ENCODE data around the gene CACNG1. TPM values are rescaled to one million over a fixed set of nuclear protein-coding genes. Genes with fewer than 3 reads are reported as not detected.

The CACNG1 gene
- total and polyA plus RNA-seq, 8 donors: not detected

- Histone ChIP-seq H3K36me3 (no peaks in the 10 kb centered on the region), H3K4me1 (no peaks in the 10 kb centered on the region), H3K4me3 (no peak overlapping the region), H3K9me3 (no peaks in the 10 kb centered on the region), H3K27ac (no peak overlapping the region), H3K27me3 (no peaks in the 10 kb centered on the region)
- intact Hi-C loops (cut with DNase I; ENCODE audit: low total_unique reads): no loop called here
- DNase-seq: no peak
- WGBS, 5 donors: 77 to 89% (median 81%) methylated on average over 18 of the region's 18 CpGs
- TF ChIP-seq POLR2A (IDR thresholded peaks at IDR 0.05) (no peak), CTCF (IDR thresholded peaks at IDR 0.05) (no peak), POLR2AphosphoS5 (IDR thresholded peaks at IDR 0.05) (no peak), EP300 (IDR thresholded peaks at IDR 0.05) (no peak)
Measured at GRCh38 chr17:67056746-67057490, 12.6 kb downstream of the CACNG1 start.

- TF ChIP-seq EP300 (IDR thresholded peaks at IDR 0.05) (no peak), CTCF (IDR thresholded peaks at IDR 0.05) (no peak), POLR2A (IDR thresholded peaks at IDR 0.05) (no peak), POLR2AphosphoS5 (IDR thresholded peaks at IDR 0.05) (no peak)
- intact Hi-C loops (cut with DNase I; ENCODE audit: low total_unique reads): no loop called here
- Histone ChIP-seq H3K27ac (no peak overlapping the region), H3K27me3 (no peaks in the 10 kb centered on the region), H3K36me3 (no peaks in the 10 kb centered on the region), H3K4me1 (no peaks in the 10 kb centered on the region), H3K9me3 (no peaks in the 10 kb centered on the region), H3K4me3 (no peak overlapping the region)
- DNase-seq: no peak
- WGBS, 5 donors: 92 to 98% (median 97%) methylated on average over 8 of the region's 8 CpGs
Measured at GRCh38 chr17:67058036-67058435, 13.7 kb downstream of the CACNG1 start.

GRCh38 chr17:67059372-67059771 is 15.0 kb downstream of the CACNG1 start:
- no peaks in the 10 kb centered on the region for H3K4me1 ChIP-seq
- H3K27ac ChIP-seq: no peak overlapping the region
- DNase-seq: no peak
- H3K4me3 ChIP-seq: no peak overlapping the region
- no peaks in the 10 kb centered on the region for H3K36me3 ChIP-seq
- intact Hi-C loops (cut with DNase I; ENCODE audit: low total_unique reads): no loop called here
- TF ChIP-seq CTCF (IDR thresholded peaks at IDR 0.05) (no peak), EP300 (IDR thresholded peaks at IDR 0.05) (no peak), POLR2A (IDR thresholded peaks at IDR 0.05) (no peak), POLR2AphosphoS5 (IDR thresholded peaks at IDR 0.05) (no peak)
- H3K27me3 ChIP-seq: no peaks in the 10 kb centered on the region
- 66 to 80% (median 74%) methylated on average over 6 of the region's 6 CpGs for WGBS, 5 donors
- no peaks in the 10 kb centered on the region for H3K9me3 ChIP-seq

- intact Hi-C loops (cut with DNase I; ENCODE audit: low total_unique reads): no loop called here
- Histone ChIP-seq H3K36me3 (no peaks in the 10 kb centered on the region), H3K27me3 (no peaks in the 10 kb centered on the region), H3K27ac (no peak overlapping the region), H3K4me3 (no peak overlapping the region), H3K4me1 (no peaks in the 10 kb centered on the region), H3K9me3 (no peaks in the 10 kb centered on the region)
- no peak for TF ChIP-seq EP300 (IDR thresholded peaks at IDR 0.05)
- no peak for DNase-seq
- 78 to 90% (median 84%) methylated on average over 6 of the region's 6 CpGs for WGBS, 5 donors
Measured at GRCh38 chr17:67063141-67063540, 18.8 kb downstream of the CACNG1 start.

- WGBS, 5 donors: 30 to 64% (median 57%) methylated on average over 2 of the region's 2 CpGs
Measured at GRCh38 chr17:67066717-67067116, 22.4 kb downstream of the CACNG1 start.

More at GRCh38 chr17:67066717-67067116, 22.4 kb downstream of the CACNG1 start:
- H3K36me3 ChIP-seq: no peaks in the 10 kb centered on the region
- DNase-seq: no peak
- no peak overlapping the region for H3K4me3 ChIP-seq
- intact Hi-C loops (cut with DNase I; ENCODE audit: low total_unique reads): no loop called here
- no peaks in the 10 kb centered on the region for H3K4me1 ChIP-seq
- no peaks in the 10 kb centered on the region for H3K27me3 ChIP-seq
- H3K27ac ChIP-seq: no peak overlapping the region
- H3K9me3 ChIP-seq: no peaks in the 10 kb centered on the region
- no peak for TF ChIP-seq POLR2A (IDR thresholded peaks at IDR 0.05)
- TF ChIP-seq CTCF (IDR thresholded peaks at IDR 0.05): no peak
- TF ChIP-seq POLR2AphosphoS5 (IDR thresholded peaks at IDR 0.05): no peak
- TF ChIP-seq EP300 (IDR thresholded peaks at IDR 0.05): no peak
